ENCODE results near the gene MIF. TPM values are rescaled to one million over a fixed set of nuclear protein-coding genes. Genes with fewer than 3 reads are reported as not detected.

MIF gene
- total and polyA plus RNA-seq, 2 donors (not counting 1 experiment from before 2014, with no cell fraction given) = 97.3 to 283 TPM

GRCh38 chr22:23925020-23925606 is 30.9 kb downstream of the MIF start:
- H3K4me3 ChIP-seq (replicated peaks in 1 of 4; ENCODE audit: control extremely low read depth in 1 of 4, insufficient read depth in 1 of 4, low read depth in 3 of 4, low read length in 4 of 4) = no peak overlapping the region
- H2AFZ ChIP-seq (ENCODE audit: low read length) = no peak overlapping the region
- no peak overlapping the region for H3K4me2 ChIP-seq (ENCODE audit: extremely low read depth, insufficient read depth, low read length)
- no peaks in the 10 kb centered on the region for H3K9me3 ChIP-seq (ENCODE audit: control insufficient read depth, insufficient read depth, low read depth, low read length)
- H3K27me3 ChIP-seq (ENCODE audit: control insufficient read depth, insufficient read depth, low read length) = no peaks in the 10 kb centered on the region
- H3K36me3 ChIP-seq (ENCODE audit: control insufficient read depth, insufficient read depth, low read length) = no peaks in the 10 kb centered on the region
- no peak overlapping the region for H3K27ac ChIP-seq (ENCODE audit: insufficient read depth, low read length)
- no peak overlapping the region for H3K9ac ChIP-seq (ENCODE audit: insufficient read depth, low read length)
- TF ChIP-seq EZH2 (IDR thresholded peaks at IDR 0.05; ENCODE audit: low read length, missing control alignments) (no peak), CTCF (conservative IDR thresholded peaks at IDR 0.05 in 1 of 2, IDR thresholded peaks at IDR 0.05 in 1 of 2; ENCODE audit: low read depth in 1 of 2, low read length in 2 of 2) (no peak)
- no peaks in the 10 kb centered on the region for H3K4me1 ChIP-seq (ENCODE audit: control insufficient read depth, extremely low read depth, insufficient read depth, low read length)
- H3K79me2 ChIP-seq (ENCODE audit: control insufficient read depth, insufficient read depth, low read length) = no peaks in the 10 kb centered on the region
- no peak for DNase-seq (ENCODE audit: low read depth in 2 of 2)
- no peaks in the 10 kb centered on the region for H4K20me1 ChIP-seq (ENCODE audit: control insufficient read depth, extremely low read depth, insufficient read depth, low read length)

DNA sequence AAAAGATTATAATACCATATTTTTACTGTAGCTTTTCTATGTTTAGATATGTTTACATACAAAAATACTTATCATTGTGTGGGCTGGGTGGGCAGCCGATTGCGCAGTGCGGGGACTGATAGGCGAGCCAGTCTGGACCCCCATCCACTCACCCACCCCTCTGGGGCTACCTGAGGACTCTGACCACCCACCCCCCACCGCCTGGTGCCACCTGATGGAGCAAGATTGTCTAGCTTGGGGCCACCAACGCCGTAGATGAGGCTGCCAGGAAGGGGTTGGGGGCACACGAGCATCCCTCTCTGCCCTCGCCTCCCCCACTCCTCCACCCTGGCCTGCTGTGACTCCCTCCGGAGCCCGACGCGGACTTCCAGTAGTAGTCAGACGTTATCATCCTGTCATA is 32.4 kb downstream of the MIF start:
- H3K4me3 ChIP-seq (replicated peaks in 1 of 4; ENCODE audit: control extremely low read depth in 1 of 4, insufficient read depth in 1 of 4, low read depth in 3 of 4, low read length in 4 of 4) = no peak overlapping the region
- H3K9ac ChIP-seq (ENCODE audit: insufficient read depth, low read length) = no peak overlapping the region
- no peaks in the 10 kb centered on the region for H3K9me3 ChIP-seq (ENCODE audit: control insufficient read depth, insufficient read depth, low read depth, low read length)
- no peak for TF ChIP-seq CTCF (conservative IDR thresholded peaks at IDR 0.05 in 1 of 2, IDR thresholded peaks at IDR 0.05 in 1 of 2; ENCODE audit: low read depth in 1 of 2, low read length in 2 of 2)
- no peak for TF ChIP-seq EZH2 (IDR thresholded peaks at IDR 0.05; ENCODE audit: low read length, missing control alignments)
- no peak overlapping the region for H2AFZ ChIP-seq (ENCODE audit: low read length)
- no peak overlapping the region for H3K27ac ChIP-seq (ENCODE audit: insufficient read depth, low read length)
- H3K4me1 ChIP-seq (ENCODE audit: control insufficient read depth, extremely low read depth, insufficient read depth, low read length) = no peaks in the 10 kb centered on the region
- no peaks in the 10 kb centered on the region for H3K36me3 ChIP-seq (ENCODE audit: control insufficient read depth, insufficient read depth, low read length)
- H3K27me3 ChIP-seq (ENCODE audit: control insufficient read depth, insufficient read depth, low read length) = no peaks in the 10 kb centered on the region
- H4K20me1 ChIP-seq (ENCODE audit: control insufficient read depth, extremely low read depth, insufficient read depth, low read length) = no peaks in the 10 kb centered on the region
- no peak for DNase-seq (ENCODE audit: low read depth in 2 of 2)
- no peak overlapping the region for H3K4me2 ChIP-seq (ENCODE audit: extremely low read depth, insufficient read depth, low read length)
- no peaks in the 10 kb centered on the region for H3K79me2 ChIP-seq (ENCODE audit: control insufficient read depth, insufficient read depth, low read length)

DNA sequence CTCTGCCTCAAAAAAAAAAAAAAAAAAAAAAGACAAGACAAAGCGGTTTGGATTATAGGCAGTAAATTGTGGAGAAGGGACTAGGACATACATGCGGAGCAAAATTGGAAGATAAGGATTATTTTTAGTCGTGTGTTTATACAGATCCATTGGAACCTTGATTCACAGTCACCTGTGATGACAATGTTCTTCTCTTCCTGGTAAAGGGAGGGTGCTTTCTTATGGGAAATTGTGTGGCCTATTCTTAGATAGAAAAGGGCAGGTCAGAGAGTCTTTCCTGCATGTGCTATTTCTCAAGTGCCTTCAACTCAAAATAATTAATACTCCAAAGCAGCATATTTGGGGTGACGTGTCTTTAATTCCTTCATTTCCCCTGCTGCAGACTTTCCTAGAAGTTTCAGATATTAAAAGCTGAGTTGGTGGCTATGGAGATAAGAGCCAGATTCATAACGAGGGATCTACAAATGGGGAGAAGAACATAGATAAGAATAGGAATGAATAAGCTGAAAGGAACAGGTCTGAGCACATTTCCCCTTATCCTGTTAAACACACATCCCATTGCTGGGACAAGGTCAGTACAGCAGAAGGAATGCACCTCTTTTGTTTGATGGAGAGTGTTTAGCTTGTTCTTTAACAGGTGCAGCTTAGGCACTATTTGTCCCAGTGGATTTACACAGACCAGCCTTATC is 44.3 kb downstream of the MIF start:
- Histone ChIP-seq H2AFZ (ENCODE audit: low read length) (no peak overlapping the region), H3K4me2 (ENCODE audit: extremely low read depth, insufficient read depth, low read length) (no peak overlapping the region), H3K9me3 (ENCODE audit: control insufficient read depth, insufficient read depth, low read depth, low read length) (no peaks in the 10 kb centered on the region), H3K79me2 (ENCODE audit: control insufficient read depth, insufficient read depth, low read length) (no peaks in the 10 kb centered on the region), H4K20me1 (ENCODE audit: control insufficient read depth, extremely low read depth, insufficient read depth, low read length) (no peaks in the 10 kb centered on the region), H3K4me3 (replicated peaks in 1 of 4; ENCODE audit: control extremely low read depth in 1 of 4, insufficient read depth in 1 of 4, low read depth in 3 of 4, low read length in 4 of 4) (no peak overlapping the region), H3K9ac (ENCODE audit: insufficient read depth, low read length) (no peak overlapping the region), H3K4me1 (ENCODE audit: control insufficient read depth, extremely low read depth, insufficient read depth, low read length) (no peaks in the 10 kb centered on the region), H3K27ac (ENCODE audit: insufficient read depth, low read length) (no peak overlapping the region), H3K27me3 (ENCODE audit: control insufficient read depth, insufficient read depth, low read length) (no peaks in the 10 kb centered on the region), H3K36me3 (ENCODE audit: control insufficient read depth, insufficient read depth, low read length) (no peaks in the 10 kb centered on the region)
- TF ChIP-seq CTCF (conservative IDR thresholded peaks at IDR 0.05 in 1 of 2, IDR thresholded peaks at IDR 0.05 in 1 of 2; ENCODE audit: low read depth in 1 of 2, low read length in 2 of 2) (no peak), EZH2 (IDR thresholded peaks at IDR 0.05; ENCODE audit: low read length, missing control alignments) (no peak)
- DNase-seq (ENCODE audit: low read depth in 2 of 2) = no peak

Measured in fibroblast of lung (primary cell).